GM19372 (cell line): ENCODE results near the gene CHST6.
"Not testable (repeated sequence)": the region's sequence is repeated elsewhere in the genome, so short reads cannot be mapped to it uniquely, and the experiment has no call there.

Experiments used
- ATAC-seq: cut with Tn5 transposase; IDR thresholded peaks from one replicate; pipeline ENCODE4 v1.9.1; 2021; ENCODE audit warnings: mild to moderate bottlenecking, low read depth, moderate library complexity; ENCODE audit not compliant: unreplicated experiment

CHST6 gene

DNA sequence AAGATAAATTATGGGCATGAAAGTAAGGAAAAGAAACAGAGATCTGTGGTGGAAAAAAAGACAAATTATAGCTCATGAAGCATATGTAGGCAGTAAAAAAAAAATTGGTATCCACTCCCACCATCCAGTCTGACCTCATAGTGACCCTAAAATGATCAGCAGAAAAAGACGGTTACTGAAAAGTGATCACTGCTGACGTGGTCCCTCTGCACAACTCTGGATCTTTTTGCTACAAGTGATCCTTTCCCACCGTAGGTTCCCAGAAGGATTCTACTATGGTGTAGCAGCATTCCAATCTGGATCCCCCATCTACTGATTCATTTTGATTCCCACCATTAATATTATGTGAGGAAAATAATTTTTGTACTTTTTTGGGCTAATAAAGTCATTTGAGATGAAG, 10.9 kb upstream of the CHST6 start:
- ATAC-seq, result no peak

DNA sequence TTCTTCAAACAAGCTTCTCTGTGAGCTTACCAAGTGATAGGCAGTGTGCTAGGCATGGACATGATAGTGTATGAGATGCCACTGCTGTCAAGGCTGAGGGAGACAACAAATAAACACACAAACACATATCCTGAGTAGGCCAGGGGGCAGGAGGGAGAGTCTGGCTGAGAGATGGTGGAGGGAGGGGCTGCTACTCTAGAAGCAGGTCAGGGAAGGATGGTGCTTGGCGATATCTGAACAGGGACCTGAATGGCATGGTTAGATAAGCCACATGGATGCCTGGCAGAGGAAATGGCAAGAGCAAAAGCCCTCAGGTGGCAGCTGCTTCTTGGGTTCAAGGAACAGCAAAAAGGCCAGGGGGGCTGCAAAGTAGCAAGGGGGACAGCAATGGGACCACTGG, 8.6 kb upstream of the CHST6 start:
- no peak for ATAC-seq

DNA sequence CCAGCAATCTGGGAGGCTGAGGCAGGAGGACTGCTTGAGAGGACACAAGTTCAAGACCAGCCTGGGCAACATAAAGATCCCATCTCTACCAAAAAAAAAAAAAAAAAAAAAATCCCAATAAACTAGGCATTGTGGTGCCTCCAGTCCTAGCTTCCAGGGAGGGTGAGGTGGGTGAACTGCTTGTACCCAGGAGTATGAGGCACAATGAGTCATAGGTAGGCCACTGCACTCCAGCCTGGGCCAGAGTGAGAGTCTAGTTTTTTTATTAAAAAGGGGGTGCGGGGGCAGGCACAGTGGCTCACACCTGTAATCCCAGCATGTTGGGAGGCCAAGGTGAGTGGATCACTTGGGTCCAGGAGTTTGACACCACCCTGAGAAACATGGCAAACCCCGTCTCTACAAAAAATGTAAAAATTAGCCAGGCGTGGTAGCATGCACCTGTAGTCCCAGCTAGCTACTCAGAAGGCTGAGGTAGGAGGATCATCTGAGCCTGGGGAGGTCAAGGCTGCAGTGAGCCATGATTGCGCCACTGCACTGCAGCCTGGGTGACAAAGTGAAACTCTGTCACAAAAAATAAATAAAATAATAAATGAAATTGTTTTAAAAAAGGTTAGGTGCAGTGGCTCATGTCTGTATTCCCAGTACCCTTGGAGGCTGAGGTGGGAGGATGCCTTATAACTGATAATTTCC, 7.8 kb upstream of the CHST6 start:
- ATAC-seq, result no peak

DNA sequence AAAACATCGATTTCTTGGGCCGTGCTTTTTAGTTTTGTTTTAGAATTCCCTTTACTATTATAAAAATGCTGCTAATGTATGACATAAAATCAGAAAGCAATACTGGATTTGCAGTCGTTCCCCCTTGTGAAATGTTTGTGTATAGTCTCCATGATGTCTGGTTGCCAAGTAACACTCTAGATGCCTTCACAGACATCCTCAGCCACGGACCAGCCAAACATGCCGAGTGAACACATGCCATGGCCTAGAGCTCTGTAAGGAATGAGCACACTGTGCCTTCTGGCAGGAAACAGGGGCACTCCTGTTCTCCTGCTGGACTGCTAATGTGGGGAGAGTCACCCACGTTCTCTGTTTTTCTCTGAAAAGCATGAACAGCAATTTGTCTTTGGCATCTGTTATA, 6.6 kb upstream of the CHST6 start:
- ATAC-seq, result not testable (repeated sequence)

DNA sequence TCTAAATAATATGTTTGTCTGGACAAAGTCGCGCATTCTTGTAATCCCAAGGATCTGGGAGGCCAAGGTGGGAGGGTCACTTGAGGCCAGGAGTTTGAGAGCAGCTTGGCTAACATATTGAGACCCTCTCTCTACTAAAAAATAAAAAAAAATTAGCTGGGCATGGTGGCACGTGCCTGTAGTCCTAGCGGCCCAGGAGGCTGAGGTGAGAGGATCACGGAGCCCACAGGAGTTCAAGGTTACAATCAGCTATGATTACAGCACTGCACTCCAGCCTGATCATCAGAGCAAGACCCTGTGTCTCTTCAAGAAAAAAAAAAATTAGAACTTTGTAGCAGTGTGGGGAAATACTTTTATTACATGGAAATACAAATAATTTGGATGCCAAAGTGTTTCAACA, 6.1 kb upstream of the CHST6 start:
- ATAC-seq, result no peak

DNA sequence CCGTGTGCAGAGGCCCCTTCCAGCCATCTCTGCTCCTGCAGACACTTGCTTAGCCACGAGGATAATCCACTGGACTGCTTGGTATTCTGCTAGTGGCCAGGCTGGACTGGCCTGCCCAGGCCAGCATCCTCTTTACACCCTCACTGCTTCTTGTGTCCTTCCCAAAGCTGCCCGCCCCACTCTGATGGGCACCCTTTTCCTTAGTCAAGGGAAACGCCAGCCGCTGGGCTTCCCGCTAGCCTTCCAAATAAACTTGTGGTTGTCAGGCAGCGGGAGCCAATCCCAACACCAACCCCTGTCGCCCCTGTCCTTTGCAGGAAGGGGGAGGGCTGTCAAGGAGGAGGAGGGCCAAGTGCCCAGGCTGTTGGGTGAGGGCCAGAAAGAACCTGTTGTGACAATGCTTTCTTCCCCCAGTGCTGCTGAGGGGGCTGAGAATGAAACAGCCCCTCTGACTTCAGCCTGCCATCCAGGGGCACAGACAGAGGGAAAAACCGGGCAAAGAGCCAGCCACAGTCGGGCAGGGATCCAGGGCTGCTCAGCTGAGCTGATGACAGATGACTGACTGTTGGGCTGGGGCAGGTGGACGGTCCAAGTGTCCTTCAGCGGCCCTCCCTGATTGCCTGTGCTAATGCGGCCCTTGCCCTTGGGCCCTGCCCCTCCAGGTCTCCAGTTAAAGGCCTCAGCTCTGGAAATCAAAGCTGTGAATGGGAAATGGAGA, 3.5 kb upstream of the CHST6 start:
- not testable (repeated sequence) for ATAC-seq

DNA sequence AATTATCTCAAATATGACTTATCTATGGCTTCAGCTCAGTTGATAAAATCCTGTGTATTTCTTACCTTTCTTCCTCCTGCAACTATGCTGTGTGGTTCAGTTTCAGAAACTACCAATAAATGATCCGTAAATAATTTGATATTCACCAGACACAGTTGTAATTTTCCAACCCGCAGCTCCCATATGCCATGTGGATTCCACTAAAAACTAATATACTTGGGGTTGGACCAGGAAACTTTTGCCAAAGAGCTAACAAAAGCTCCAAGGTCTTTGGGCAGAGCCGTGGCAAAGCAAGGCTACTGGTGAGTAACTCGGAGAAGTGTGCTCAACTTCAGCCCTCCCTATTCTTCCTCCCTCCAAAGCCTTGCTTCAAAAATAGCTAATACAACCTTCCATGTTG, 2.3 kb upstream of the CHST6 start:
- ATAC-seq, result no peak

DNA sequence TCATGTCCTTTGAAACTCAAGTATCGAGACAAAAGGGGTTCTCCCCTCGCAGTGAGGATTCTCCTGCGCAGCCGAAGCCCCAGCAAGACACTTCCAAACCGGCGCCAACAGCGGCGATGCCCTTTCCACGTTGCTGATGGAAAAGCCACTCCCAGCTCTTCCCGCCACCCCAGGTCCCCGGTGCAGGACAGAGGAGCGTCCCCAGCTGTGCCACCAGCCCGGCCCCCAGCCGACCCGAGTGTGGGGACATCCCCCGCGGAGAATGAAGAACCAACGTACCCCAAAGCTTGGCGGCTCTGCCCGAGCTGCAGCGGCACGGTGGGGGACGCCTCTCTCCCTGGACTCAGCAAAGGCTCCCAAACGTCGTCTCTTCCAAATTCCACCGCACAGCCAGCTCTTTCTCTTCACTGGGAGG, 573 bp downstream of the CHST6 start:
- no peak for ATAC-seq

DNA sequence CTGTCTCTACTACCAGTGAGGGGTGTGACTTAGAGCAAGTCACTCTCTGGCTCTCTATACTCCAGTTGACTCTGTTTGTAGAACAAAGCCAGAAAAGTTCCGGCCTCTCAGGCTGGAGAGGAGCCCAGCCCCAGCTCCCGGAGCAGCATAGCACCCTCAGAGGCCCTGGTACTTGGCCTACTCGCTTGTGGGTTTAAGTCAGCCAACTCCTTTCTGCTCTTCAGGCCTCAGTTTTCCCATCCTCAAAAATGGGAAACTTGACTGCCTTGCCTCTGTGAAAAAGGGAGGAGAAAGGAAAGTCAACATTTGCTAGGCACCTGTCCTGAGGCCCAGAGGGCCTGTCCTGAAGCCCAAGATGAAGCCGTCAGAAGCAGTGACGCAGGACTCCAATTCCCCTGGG, 1.1 kb downstream of the CHST6 start:
- no peak for ATAC-seq

DNA sequence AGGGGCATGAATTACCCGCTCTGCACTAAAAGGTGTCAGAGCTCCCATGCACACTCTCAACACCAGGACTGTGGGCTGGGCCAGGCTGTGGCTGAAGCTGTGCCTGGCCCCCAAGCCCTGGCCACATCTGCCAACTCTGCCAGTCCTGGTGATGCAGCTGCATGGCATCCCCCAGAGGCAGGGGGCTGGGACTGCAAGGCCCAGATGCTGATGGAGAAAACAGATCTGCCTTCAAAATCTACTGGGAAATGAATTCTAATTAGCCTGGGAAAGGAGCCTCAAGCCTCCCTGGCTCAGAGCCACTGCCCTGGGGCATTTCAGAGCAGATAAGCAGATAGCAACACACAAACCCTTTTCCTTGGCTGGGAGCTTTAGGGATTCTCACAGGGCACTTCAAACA, 3.4 kb downstream of the CHST6 start:
- ATAC-seq, result no peak

DNA sequence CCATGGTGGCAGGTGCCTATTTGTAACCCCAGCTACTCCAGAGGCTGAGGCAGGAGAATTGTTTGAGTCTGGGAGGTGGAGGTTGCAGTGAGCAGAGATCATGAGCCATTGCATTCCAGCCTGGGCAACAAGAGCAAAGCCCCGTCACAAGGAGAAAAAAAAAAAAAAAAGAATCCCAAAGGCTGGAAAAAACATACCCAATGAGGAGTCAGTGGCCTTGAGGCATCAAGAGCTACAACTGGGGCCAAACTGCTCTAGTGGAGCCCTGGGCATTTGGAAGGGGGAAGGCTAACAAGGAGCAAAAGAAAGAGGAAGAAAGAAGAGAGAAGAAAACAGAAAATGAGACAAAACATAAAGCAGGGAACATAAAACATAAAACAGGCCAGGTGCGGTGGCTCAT, 6.9 kb downstream of the CHST6 start:
- no peak for ATAC-seq

DNA sequence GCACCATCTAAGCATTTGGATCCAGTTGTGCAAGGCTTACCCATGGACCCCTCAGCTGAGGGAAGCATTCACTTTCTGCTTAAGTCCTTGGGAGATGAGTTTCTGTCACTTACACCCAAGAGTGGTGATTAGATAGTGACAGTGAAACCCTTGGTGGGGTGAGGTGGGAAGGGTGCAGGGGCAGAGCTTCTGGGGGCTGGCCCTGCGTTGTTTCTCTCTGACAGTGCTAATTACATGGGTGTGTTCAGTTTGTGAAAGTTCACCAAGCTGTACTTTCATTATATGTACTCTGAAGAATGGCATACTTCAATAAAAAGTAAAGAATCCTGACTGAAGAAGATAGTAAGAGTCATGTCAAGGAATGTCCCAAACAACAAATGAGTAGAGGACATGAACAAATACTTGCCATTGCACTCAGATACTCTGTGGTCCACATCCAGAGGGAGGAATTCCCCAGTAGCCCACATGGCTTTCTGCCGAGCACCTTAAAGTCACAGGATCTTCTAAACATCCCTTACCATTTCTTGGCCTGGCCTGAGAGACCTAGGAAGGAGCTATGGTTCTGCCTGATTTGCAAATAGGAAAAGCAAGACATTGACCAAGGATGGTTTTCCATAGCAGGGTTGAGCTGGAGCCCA, 8.4 kb downstream of the CHST6 start:
- ATAC-seq, result peak; percentile 43

DNA sequence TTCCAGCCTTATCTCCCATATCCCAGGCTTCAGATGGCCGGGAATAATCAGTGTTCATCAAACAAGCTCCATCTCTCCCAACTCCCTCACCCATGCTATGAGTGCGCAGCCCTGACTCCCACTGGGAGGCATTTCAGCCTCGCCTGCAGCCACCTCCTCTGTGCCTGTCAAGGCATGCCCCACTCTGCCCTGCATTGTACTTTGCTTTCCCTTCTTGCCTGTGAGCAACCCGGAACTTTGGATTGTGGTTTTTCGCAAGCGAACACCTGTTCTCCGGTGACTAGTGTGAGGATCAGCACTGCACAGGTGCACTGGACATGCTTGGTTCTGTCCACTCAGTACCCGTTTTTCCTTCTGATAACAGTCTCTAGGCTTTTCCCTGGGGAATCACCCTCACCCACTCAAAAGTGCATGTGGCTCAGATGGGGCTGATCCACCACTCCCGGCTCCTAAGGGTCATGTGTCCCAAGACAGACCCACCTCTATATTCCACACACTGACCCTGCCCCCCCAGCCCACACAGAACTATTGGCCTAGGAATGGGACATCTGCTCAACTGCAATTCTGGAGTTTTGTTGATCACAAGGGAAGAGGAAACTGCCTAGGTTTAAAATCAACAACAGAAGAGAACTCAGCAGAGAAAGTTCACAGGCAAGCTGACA, 9.1 kb downstream of the CHST6 start:
- no peak for ATAC-seq

DNA sequence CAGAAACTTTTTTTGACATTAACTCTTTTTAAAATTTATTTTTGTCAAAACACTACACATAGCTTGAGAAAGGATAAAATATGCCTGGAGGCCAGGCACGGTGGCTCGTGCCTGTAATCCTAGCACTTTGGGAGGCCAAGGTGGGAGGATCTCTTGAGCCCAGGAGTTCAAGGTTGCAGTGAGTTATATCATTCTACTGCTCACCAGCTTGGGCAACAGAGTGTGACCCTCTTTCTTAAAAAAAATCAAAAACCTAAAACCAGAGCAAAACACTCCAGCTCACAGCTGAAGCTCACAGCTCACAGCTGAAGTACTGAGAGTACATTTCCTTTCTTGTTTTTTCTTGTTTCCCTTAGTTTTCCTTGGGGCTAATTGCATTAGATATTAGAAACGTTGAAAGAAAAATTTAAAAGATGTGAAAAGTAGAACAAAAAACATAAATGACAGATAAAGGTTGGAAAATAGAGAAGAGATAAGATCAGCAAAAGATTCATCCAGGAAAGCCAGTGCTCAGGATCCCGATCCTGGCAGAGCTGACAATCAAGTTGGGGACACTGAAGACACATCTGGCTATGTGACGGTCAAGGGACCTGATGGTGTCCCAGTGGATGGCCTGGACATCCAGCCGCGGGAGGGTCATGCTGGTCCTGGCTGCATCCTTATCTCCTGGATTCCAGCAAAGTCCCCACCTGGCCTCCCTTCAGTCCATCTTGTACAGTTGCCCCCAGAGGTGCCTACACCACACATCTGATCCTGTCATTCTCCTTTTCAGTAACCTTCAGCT, 9.8 kb downstream of the CHST6 start:
- peak; percentile 41 for ATAC-seq

DNA sequence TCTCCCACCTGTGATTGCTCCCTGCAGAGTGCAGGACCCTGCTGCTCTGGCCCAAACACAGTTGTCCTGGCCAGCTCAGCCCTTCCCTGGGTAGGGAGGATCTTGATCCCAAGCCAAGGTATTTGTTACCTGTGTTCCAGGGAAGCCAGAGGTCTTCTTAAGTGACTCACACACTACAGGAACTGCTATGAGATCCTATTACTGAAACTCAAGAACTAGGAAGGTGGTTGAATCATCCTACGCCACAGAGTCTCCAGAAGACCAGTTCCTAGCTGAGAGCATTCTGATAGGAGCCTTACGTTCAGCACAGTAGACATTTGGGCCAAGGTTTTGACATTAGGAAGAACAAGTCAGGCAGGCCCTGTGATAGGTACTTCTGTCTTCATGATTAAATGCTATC, 12.0 kb downstream of the CHST6 start:
- no peak for ATAC-seq

DNA sequence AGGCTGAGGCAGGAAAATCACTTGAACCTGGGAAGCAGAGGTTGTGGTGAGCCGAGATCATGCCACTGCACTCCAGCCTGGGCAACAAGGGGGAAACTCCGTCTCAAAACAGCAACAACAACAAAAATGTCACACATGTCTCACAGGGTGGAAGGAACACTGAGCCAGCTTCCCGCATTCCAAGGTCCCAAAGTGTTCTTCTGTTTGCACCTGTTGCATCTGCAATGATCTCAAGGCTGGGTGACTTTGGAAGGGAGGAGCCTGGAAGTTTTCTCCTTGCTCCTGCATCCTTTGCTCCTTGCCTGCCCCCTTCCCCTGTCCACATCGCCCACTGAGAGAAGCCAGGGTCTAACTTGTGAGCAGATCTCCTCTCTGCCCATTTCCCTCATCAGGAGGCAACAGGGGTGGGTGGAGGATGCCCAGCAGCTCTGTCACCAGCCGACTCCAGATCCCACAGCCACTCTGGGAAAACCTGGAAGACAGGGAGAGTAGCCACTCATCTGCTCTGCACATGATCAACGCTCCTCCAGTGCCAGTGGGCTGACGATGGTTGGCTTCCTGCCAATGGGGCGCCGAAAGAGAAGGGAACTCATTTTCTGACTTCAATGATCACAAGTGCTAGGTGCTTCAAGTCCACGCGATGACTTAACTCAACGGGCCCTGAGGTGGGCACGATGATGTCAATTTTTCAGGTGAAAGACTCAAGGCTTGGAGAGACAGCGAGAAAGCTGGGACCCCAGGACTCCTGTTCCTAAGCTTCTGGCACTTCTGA, 12.6 kb downstream of the CHST6 start:
- ATAC-seq, result no peak

DNA sequence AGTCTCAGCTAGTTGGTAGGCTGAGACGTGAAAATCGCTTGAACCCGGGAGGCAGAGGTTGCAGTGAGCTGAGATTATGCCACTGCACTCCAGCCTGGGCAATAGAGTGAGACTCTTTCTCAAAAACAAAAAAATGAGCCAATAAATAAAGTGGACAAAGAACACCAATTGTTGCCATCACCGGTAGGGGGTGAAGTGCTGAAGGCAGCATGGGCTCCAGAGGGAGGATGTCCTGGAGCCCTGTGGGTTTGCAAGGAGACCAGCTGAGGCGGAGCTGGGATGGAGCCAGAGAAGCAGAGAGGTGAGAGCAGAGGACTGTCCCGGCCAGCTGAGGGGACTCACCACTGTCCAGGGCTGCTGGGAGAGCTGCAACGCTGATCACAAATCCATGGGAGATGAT, 13.8 kb downstream of the CHST6 start:
- no peak for ATAC-seq

DNA sequence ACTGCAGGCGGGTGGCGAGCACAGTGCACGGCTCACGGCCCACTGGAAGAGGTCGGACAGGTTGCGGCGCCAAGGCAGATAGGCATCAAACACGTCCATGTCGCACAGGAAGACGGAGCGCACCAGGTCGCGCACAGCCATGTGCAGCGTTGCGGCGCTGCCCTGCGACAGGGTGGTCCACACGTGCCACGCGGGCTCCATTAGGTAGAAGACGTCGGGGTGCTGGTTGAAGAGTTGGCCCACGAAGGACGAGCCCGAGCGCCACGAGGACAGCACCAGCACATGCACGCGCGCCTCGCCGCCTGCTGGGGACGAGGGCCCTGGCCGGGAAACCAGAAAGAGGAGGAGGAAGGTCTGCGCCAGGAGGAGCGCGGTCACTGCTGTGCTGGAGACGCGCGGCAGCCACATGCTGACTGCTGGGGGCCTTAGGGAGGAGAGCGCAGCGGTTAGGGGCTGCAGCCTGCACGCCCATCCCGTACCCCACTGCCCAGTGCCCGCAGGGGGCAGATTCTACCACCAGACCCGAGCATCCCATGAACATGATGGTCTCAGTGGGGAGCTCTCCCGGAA, 15.7 kb downstream of the CHST6 start:
- ATAC-seq, result no peak

DNA sequence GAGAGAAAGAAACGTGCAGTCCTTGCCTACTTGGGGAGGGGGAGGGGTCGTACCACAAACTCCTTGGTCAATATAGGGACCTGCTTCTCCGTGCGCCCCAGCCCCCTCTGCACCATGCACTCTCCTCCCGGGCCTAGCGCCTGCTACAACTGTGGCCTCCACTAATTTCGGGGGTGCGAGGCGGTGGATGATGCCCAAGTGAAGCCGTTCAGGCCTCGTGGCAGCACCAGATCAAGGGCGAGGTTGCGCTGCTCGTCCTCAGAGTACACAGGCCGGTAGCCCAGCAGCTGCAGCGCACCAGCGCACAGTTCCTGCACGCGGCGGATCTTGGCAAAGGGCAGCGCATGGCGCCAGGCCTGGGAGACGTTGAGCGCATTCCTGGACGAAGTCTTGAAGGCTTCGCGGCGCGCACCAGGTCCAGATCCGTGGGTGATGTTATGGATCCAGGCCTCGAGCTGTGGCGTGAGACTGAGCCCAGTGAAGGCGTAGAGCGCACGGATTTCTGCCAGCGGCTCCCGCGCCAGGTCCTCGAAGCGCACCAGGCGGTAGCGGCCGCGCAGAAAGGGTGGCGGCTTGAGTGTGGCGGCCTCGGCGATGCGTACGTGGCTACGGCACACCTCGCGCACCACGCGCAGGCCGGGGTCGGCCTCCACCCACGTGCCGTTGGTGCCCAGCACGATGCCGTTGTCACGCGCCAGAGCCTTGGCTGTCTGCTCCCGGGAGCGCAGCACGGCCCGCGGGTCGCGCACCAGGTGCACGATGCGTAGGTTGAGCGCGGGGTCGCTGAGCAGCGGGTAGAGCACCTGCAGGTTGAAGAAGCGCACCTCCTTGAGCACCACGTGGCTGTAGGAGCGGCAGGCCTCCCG, 16.5 kb downstream of the CHST6 start:
- no peak for ATAC-seq
